PC-9 (cell line): ENCODE data around the gene LRRK1.

ENCODE experiments used
- CTCF ChIP-seq: fragments of 200-600 bp; sonication (generic); conservative IDR thresholded peaks from 2 replicates; pipeline ENCODE4 v1.6.1; 2017; ENCODE audit warnings: mixed run types, antibody characterized with exemption, mild to moderate bottlenecking, moderate library complexity
- EZH2 ChIP-seq: fragments of 200-600 bp; sonication (generic); IDR thresholded peaks from 2 replicates; pipeline ENCODE4 v1.8.0; 2017; ENCODE audit warnings: antibody characterized with exemption, low read depth

GRCh38 chr15:101049282-101049681 is 130.1 kb downstream of the LRRK1 start:
- TF ChIP-seq EZH2 (no peak), CTCF (no peak)
